Stimulated activated CD8-positive, alpha-beta memory T cell treated with anti-CD3 and anti-CD28 coated beads, Interleukin-2, amount 100 ng/mL, for 48 hours (primary cell): ENCODE measurements around the gene S100PBP.

Experiments used
- DNase-seq, 2 donors: peaks; one replicate each; pipeline ENCODE4 v3.0.0-alpha.2; 2020; ENCODE audit warnings: low read depth in 2 of 2

Gene S100PBP

GRCh38 chr1:32825181-32825580, 7.7 kb downstream of the S100PBP start:
- DNase-seq = no peak

DNA sequence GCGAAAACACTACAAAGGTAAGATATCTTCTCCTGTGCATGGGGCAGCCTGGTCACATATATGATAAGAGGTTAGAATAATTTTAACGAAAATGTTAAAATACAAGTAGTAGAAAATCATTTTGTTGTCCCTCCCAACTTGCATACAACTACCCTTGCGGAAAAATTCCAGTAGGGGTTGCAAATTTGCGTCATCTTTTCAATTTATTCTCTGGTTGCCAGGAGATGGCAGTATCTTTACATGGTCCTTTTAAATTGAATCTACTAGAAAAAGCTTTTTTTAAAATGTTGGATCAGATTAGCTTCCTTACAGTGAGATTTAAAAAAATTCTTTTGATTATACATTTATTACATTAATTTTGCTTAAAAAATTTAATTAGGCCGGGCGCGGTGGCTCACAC, 10.9 kb downstream of the S100PBP start:
- DNase-seq = no peak

GRCh38 chr1:32830092-32830852, 12.8 kb downstream of the S100PBP start:
- DNase-seq = no peak

DNA sequence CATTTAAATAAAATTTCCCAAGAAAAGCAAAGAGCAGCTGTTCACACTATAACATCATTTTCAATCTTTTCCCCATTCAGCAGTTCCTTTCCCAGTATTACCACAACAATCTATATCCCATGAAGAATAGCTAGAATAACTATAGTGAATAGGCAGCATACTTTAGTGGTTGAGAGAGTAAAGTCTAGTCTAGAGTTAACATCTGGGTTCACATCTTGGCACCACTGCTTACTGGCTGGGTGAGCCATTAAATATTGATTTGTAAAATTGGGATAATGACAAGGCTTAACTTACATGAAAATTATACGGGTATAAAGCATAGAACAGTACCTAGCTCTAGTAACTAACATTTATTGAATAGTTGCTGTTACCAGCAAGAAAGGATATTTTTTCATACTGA, 14.4 kb downstream of the S100PBP start:
- DNase-seq = no peak

DNA sequence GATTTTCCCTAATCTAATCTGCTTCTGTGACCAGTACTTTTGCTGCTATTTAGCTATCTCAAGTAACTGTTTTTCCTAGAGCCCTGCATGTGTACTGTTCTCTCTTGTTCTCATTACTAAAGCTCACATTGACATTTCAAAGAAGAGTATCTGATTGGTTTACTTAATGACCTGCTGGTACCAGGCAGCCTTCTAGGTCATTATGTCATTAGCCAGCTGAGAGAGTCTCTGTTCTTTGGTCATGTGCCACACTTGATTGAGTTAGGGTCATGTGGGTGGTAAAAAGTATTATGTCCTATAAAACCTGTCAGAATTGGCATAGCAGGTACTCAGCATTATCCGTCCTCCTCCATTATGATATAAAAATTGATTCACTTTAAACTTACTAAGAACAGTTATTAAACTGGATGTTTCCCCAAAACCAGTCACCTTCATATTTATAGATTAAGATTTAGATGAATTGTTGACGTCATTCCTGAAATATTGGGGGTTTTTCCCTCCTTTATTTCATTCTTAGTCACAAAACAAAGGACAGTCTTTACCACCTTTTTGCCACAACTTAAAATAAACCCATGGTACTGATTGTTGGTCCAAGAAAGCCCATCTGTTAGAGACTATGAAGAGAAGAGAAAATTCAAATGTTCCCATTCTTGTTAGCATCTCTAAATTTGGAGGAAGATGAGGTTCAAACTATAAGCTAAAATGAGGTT, 31.1 kb downstream of the S100PBP start:
- DNase-seq = no peak

DNA sequence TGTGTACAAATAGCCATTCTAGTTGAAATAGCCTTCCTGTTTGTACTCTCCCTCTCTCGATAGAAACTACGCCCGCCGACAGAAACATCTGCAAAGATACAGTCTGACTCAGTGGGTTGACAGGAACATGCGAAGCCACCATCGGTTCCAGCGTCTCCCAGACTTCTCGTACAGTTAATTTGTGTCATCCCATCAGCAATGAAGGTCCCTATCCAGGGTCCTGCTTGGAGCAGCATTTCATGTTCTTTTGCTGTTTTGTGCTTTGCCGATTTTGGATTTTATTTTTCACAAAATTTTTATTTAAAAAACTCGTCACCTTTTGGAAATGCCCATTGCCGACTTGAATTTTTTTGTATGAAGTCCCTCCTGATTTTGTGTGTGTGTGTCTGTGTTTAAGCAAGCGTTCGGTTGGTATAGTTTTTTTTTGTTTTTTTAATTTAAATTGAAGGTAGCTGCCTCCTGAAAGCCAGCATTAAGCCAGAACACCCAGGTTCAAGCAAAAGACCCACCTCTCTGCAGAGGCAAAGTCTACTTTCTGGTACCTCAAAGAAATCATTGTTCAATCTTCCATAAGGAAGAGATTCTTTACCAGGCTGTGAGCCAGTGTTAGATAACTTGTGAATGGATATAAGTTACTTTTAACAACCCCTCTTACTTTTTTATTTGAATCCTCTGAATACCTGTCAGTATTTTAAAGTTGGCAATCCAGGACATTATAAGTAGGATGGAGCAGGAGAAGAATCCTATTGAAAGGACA, 38.6 kb downstream of the S100PBP start:
- DNase-seq = no peak

- DNase-seq = no peak
Measured at GRCh38 chr1:32858136-32858535, 40.7 kb downstream of the S100PBP start.

- DNase-seq = no peak
Measured at GRCh38 chr1:32858791-32859190, 41.3 kb downstream of the S100PBP start.

DNA sequence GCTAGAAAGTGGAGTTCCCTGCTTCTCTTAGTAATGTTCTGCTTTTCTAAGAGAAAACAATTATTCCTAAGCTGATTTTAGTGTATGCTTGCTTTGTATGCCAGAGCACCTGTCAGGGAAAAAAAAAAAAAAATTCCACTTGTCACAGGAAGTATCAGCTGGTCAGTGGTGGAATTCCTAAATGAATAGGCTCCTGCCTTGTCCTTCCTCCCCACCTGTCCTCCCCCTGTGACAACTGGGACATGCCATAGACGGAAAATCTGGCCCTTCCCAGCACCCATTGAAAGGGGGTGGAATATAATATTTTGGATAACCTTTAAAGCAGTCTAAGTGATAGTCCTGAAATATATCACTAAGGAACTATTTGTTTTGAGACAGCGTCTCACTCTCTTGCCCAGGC, 42.5 kb downstream of the S100PBP start:
- DNase-seq = no peak

- no peak for DNase-seq
Measured at GRCh38 chr1:32860566-32860965, 43.1 kb downstream of the S100PBP start.

- DNase-seq = no peak
Measured at GRCh38 chr1:32861904-32862695, 44.6 kb downstream of the S100PBP start.

DNA sequence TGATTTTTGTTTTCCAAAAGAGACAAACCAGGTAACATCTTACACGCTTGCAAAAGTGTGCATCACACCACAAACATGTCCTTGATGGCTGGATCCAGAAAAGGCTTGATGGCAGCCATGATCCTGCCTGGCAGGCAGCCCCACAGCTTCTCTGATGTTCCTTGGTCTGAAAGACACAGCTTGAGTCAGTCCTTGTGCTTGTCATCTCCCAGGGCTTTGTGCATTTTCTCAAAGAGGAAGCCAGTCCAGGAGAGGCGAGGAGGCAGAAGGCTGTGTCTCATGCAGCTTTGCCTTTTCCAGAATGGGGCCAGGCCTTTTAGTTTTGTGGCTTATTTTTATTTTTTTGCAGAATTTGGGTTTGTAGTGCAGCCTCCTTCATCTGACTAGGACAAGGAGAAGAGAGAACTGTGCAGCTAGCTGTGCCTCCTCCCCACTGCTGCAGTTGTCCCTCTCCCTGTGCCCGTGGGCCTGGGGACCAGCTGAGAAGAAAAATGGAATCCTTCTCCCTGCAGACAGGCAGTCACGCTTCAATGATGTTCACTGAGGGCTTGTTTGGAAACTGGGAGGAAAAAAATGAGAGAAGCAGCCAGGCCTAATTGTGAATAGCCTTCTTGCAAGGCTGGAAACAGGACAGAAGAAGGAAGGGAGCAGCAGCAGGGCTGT, 45.9 kb downstream of the S100PBP start:
- DNase-seq = no peak

DNA sequence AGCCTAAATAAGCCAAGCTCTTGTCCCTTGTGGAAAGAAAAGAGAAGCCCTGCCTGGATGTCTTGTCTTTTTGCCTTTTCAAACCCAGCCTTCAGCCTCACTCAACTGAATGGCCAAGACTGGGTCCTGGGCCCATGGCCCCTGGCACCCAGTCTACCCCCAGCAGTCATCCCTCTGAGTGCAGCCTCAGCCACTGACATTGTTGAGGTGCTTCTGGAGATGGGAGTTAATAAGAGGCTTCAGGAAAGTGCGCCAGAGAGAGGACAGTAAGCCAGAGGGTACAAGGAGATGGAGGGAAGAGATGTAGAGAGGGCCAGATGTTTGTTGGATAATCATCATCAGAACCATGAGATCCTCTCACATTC, 46.4 kb downstream of the S100PBP start:
- no peak for DNase-seq

- no peak for DNase-seq
Measured at GRCh38 chr1:32864375-32865019, 47.0 kb downstream of the S100PBP start.

DNA sequence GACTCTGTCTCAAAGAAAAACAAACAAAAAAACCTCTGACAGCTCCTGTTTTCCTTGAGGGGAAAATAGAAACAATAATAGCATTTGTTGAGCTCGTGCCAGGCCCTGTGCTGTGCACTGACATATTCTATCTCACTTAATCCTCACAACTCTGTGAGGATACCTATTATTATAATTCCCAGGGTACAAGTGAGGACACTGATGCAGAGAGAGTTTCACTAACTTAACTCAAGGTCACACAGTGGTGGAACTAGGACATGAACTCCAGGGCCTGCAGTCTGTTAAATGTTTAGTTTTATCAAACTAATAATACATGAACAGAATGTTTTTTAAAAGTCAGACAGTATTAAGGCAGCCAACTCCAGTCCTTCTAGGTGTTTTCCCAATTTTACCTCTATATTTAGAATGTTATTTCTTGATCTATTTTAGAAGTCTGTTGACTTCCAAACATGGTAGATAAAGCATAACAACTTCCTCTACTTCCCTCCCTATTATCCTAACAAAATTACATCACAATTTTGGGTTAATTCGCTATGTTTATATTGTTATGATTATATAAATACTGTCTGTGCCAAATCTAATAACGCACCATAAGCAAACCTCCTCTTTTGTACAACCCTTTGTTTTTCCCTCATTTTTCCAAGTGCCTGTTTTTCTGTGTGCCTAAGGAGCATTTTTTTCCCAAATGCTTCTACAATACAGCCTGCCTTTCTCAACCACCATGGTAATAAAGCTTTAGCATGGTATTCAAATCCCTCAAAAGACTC, 48.4 kb downstream of the S100PBP start:
- no peak for DNase-seq

DNA sequence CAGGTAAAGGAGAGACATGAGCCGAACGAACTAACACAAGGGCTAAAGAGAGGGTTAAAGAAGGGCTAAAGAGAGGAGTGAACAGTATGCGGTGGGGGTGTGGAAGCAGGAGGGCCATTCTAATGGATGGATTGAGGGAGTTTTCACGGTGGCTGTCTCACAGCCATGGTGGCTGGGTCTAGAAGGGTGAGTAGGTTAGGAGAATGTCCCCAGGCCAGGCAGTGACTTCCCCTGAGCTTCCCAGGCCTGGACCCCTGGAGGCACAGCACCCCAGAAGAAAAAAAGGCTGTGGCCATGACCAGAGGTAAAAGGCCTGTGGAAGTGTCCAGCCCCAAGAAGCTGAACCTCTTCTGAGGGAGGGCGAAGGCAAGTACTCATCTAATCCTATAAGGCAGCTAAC, 49.7 kb downstream of the S100PBP start:
- no peak for DNase-seq

DNA sequence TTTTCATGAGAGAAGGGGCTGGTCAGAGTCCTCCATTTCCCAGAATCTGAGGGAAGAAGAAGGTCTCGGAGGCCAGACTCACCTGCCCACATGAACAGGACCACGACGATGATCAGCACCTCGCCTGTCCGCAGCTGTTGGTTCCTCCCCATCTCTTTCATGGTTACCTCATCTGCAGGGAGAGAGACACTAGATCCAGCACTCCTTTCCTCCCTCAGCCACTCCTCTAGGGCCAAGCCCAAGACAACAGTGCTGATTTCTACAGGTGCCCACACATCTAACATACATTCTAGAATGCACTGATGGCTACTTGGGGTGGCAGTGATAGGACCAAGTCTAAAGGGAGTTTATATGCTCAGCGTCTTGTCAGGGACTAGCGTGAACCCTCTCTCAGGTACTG, 50.2 kb downstream of the S100PBP start:
- no peak for DNase-seq

DNA sequence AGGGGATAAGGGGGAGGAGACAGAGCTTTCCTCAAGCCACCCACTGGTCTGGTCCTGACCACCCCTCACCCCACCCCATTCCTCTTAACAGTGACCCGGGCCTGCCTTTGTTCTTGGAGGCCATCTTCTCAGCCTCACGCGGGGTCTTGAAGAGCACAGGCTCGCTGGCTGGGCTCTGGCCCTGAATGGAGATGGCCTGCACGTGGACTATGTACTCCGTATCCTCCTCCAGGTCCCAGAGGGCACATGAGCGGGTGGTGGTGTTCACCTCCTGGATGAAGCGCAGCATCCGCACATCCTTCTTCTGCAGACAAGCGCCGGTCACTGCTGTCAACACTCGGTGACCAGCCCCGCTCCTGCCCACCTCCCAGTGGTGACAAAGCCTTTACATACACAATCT, 50.6 kb downstream of the S100PBP start:
- DNase-seq = no peak

DNA sequence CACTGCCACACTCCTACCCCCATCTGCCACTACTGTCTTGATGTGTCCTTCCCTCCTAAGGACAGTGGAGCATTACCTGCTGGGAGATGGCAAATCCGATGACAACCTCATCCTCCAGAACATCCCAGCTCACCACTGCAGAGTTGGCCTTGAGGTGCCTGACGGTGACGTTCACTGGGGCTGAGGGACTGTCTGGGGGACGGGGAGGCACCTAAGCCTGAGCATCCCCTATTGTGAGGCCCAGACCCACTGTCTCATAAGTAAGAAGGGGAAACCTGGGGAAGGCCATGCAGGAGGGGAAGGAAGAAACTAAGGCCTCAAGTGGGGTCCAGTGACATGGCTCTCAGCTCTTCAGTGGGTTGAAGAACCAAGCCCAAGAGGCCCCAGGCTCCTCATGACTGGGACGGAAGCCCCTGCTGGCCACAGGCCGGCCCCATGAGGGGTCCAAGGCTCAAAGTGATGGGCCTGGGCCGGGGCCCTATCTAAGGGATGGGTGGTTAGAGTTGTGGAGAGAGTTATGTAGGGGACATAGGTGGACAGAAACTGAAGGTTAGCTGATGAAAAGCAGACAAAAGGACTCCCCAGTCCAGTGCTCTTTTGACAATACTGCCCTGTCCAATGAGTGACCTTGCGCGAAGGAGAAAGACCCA, 51.5 kb downstream of the S100PBP start:
- no peak for DNase-seq
